H1 (cell line): ENCODE results near the gene GREB1L. TPM values are rescaled to one million over a fixed set of nuclear protein-coding genes. Genes with fewer than 3 reads are reported as not detected.

Experiments used
- CTCF ChIA-PET: fragments of 300-600 bp; sonication (Branson Sonifier 250); formaldehyde crosslinking; loops from one replicate; lab custom pipeline; 2021; ENCODE audit not compliant: partially characterized antibody; lab: Charles Lee
- POLR2A ChIA-PET: fragments of 300-600 bp; sonication (Branson Sonifier 250); formaldehyde crosslinking; loops from one replicate; lab custom pipeline; 2021; ENCODE audit warnings: inconsistent platforms; ENCODE audit not compliant: partially characterized antibody; lab: Charles Lee
- DNase-seq, 2 experiments: peaks; one replicate each; pipeline versions ENCODE4 v3.0.0 to v3.0.0-alpha.2; 2010 to 2022; ENCODE audit warnings: low spot score in 2 of 2, low read depth in 1 of 2, mixed read lengths in 1 of 2
- FAIRE-seq: peaks from 2 replicates; lab custom pipeline; 2011; peaks lifted over from hg19 to GRCh38; lab: Jason Lieb, UNC
- H2AFZ ChIP-seq: 2 replicates; pipeline ENCODE4 v1.8.1; 2012; ENCODE audit warnings: low read length, inconsistent platforms
- H2AK5ac ChIP-seq: 2 replicates; pipeline ENCODE4 v1.6.1; 2013; ENCODE audit warnings: low read depth, low read length
- H2BK120ac ChIP-seq: replicated peaks from 2 replicates; pipeline ENCODE3; 2013; ENCODE audit warnings: low read depth, low read length, inconsistent platforms
- H2BK12ac ChIP-seq: 2 replicates; pipeline ENCODE4 v1.6.1; 2013; ENCODE audit warnings: low read depth, low read length
- H2BK15ac ChIP-seq: 2 replicates; pipeline ENCODE4 v1.6.1; 2013; ENCODE audit warnings: low read length
- H2BK20ac ChIP-seq: 2 replicates; pipeline ENCODE4 v1.6.1; 2013; ENCODE audit warnings: low read length
- H2BK5ac ChIP-seq: 2 replicates; pipeline ENCODE4 v1.6.1; 2013; ENCODE audit warnings: low read depth, low read length
- H3K14ac ChIP-seq: 2 replicates; pipeline ENCODE4 v1.6.1; 2013; ENCODE audit warnings: inconsistent platforms; ENCODE audit not compliant: insufficient read length
- H3K18ac ChIP-seq: 2 replicates; pipeline ENCODE4 v1.6.1; 2013; ENCODE audit warnings: low read length; ENCODE audit errors: extremely low read depth
- H3K23ac ChIP-seq: 2 replicates; pipeline ENCODE4 v1.6.1; 2013; ENCODE audit warnings: inconsistent platforms; ENCODE audit not compliant: insufficient read length
- H3K23me2 ChIP-seq: 2 replicates; pipeline ENCODE4 v1.6.1; 2013; ENCODE audit warnings: low read depth, low read length
- H3K27ac ChIP-seq: 2 replicates; pipeline ENCODE4 v1.6.1; 2011; ENCODE audit warnings: low read depth, low read length, inconsistent platforms
- H3K27me3 ChIP-seq, 4 experiments: replicated peaks in 1 of 4; 1 replicate in 1 of 4; 2 replicates in 3 of 4; pipeline versions ENCODE4 v1.6.1 to v1.8.1; 2011 to 2013; ENCODE audit warnings: low read length in 3 of 4, mild to moderate bottlenecking in 3 of 4, inconsistent platforms in 2 of 4, mixed read lengths in 2 of 4, moderate library complexity in 1 of 4; ENCODE audit not compliant: control insufficient read depth in 3 of 4, insufficient read depth in 3 of 4; ENCODE audit errors: extremely low read depth in 1 of 4
- H3K36me3 ChIP-seq, 4 experiments: 2 replicates each; pipeline versions ENCODE4 v1.6.1 to v1.8.1; 2011 to 2013; ENCODE audit warnings: mild to moderate bottlenecking in 4 of 4, low read length in 3 of 4, moderate library complexity in 2 of 4, control low read depth in 1 of 4, inconsistent platforms in 1 of 4; ENCODE audit not compliant: insufficient read depth in 4 of 4, control insufficient read depth in 2 of 4
- H3K4ac ChIP-seq: replicated peaks from 2 replicates; pipeline ENCODE3; 2013; ENCODE audit warnings: low read length, low read depth, mixed read lengths, inconsistent platforms; ENCODE audit not compliant: insufficient read length
- H3K4me1 ChIP-seq, 4 experiments: replicated peaks in 1 of 4; 1 replicate in 1 of 4; 2 replicates in 3 of 4; pipeline versions ENCODE4 v1.6.1 to v1.8.1; 2011 to 2013; ENCODE audit warnings: low read length in 3 of 4, inconsistent platforms in 2 of 4, mixed read lengths in 1 of 4; ENCODE audit not compliant: insufficient read depth in 4 of 4, control insufficient read depth in 3 of 4
- H3K4me2 ChIP-seq, 2 experiments: 2 replicates each; pipeline versions ENCODE4 v1.6.1 to v1.8.1; 2011 to 2013; ENCODE audit warnings: low read depth in 2 of 2, low read length in 2 of 2, control low read depth in 1 of 2, inconsistent platforms in 1 of 2, mild to moderate bottlenecking in 1 of 2; ENCODE audit not compliant: insufficient read depth in 1 of 2
- H3K4me3 ChIP-seq, 4 experiments: fragments of 200-600, 300-600 bp in 1 of 4; sonication (generic), shearing (Covaris generic), sonication (Bioruptor Twin) in 1 of 4; 2 replicates each; pipeline versions ENCODE4 v1.5.1 to v1.8.1; 2011 to 2016; ENCODE audit warnings: low read length in 4 of 4, low read depth in 3 of 4, control low read depth in 2 of 4, inconsistent platforms in 2 of 4, mild to moderate bottlenecking in 2 of 4, mixed read lengths in 1 of 4, moderate library complexity in 1 of 4; ENCODE audit not compliant: insufficient read depth in 2 of 4; ENCODE audit errors: extremely low read depth in 1 of 4
- H3K56ac ChIP-seq: replicated peaks from 2 replicates; pipeline ENCODE3; 2013; ENCODE audit warnings: low read depth, mild to moderate bottlenecking, mixed read lengths, low read length, inconsistent platforms; ENCODE audit not compliant: insufficient read length
- H3K79me1 ChIP-seq: 2 replicates; pipeline ENCODE4 v1.6.1; 2013; ENCODE audit warnings: low read depth, low read length, control low read depth
- H3K79me2 ChIP-seq, 2 experiments: 2 replicates each; pipeline versions ENCODE4 v1.6.1 to v1.8.1; 2012 to 2013; ENCODE audit warnings: low read length in 2 of 2, mild to moderate bottlenecking in 2 of 2, inconsistent platforms in 1 of 2; ENCODE audit not compliant: insufficient read depth in 2 of 2, control insufficient read depth in 1 of 2
- H3K9ac ChIP-seq, 4 experiments: replicated peaks in 1 of 4; 1 replicate in 1 of 4; 2 replicates in 3 of 4; pipeline versions ENCODE4 v1.6.1 to v1.8.1; 2011 to 2013; ENCODE audit warnings: low read depth in 3 of 4, low read length in 3 of 4, control low read depth in 2 of 4, mild to moderate bottlenecking in 2 of 4, moderate library complexity in 2 of 4, inconsistent platforms in 1 of 4; ENCODE audit errors: extremely low read depth in 1 of 4
- H3K9me3 ChIP-seq, 2 experiments: 2 replicates each; pipeline versions ENCODE4 v1.6.1 to v1.8.1; 2012 to 2013; ENCODE audit warnings: mild to moderate bottlenecking in 2 of 2, moderate library complexity in 2 of 2, control low read depth in 1 of 2, inconsistent platforms in 1 of 2, low read depth in 1 of 2, low read length in 1 of 2, mixed read lengths in 1 of 2; ENCODE audit not compliant: insufficient read depth in 2 of 2
- H4K20me1 ChIP-seq, 2 experiments: replicated peaks in 1 of 2; 2 replicates each; pipeline versions ENCODE3 to v1.8.1; 2011 to 2013; ENCODE audit warnings: inconsistent platforms in 2 of 2, low read length in 2 of 2, mild to moderate bottlenecking in 1 of 2; ENCODE audit not compliant: insufficient read depth in 2 of 2, control insufficient read depth in 1 of 2
- H4K5ac ChIP-seq: 2 replicates; pipeline ENCODE4 v1.6.1; 2013; ENCODE audit warnings: low read length, low read depth, mixed read lengths, inconsistent platforms; ENCODE audit not compliant: insufficient read length
- H4K8ac ChIP-seq: 2 replicates; pipeline ENCODE4 v1.8.0; 2013; ENCODE audit warnings: mild to moderate bottlenecking, moderate library complexity, low read length, inconsistent platforms; ENCODE audit not compliant: insufficient read depth; ENCODE audit errors: extremely low read depth
- H4K91ac ChIP-seq: replicated peaks from 2 replicates; pipeline ENCODE3; 2013; ENCODE audit warnings: low read length, mixed read lengths, inconsistent platforms; ENCODE audit not compliant: insufficient read length
- ASH2L ChIP-seq: fragments of 200-600, 300-600 bp; sonication (generic); IDR thresholded peaks from one replicate; pipeline ENCODE4 v1.7.1; 2017; ENCODE audit warnings: low read length
- BRCA1 ChIP-seq: IDR thresholded peaks from 2 replicates; pipeline ENCODE4 v1.6.1; 2012; ENCODE audit warnings: low read depth, low read length, improper control_type of control experiment
- CBX8 ChIP-seq: fragments of 300-800, 300-1000 bp; sonication (generic); IDR thresholded peaks from 2 replicates; pipeline ENCODE4 v1.7.1; 2016; ENCODE audit warnings: low read depth, low read length, borderline replicate concordance
- CHD1 ChIP-seq: IDR thresholded peaks from 2 replicates; pipeline ENCODE4 v1.6.1; 2012; ENCODE audit warnings: low read depth, low read length, improper control_type of control experiment
- GABPA ChIP-seq: IDR thresholded peaks from 2 replicates; pipeline ENCODE4 v1.6.1; 2011; ENCODE audit warnings: mild to moderate bottlenecking, low read length, moderate library complexity, borderline replicate concordance; ENCODE audit not compliant: insufficient read depth
- HDAC6 ChIP-seq: IDR thresholded peaks from one replicate; pipeline ENCODE4 v1.7.1; 2012; ENCODE audit warnings: low read depth, mild to moderate bottlenecking, inconsistent platforms, low read length, moderate library complexity
- KDM4A ChIP-seq: IDR thresholded peaks from one replicate; pipeline ENCODE4 v1.7.1; 2012; ENCODE audit warnings: low read depth, mild to moderate bottlenecking, moderate library complexity, low read length, inconsistent platforms; ENCODE audit not compliant: severe bottlenecking
- RBBP5 ChIP-seq: IDR thresholded peaks from 2 replicates; pipeline ENCODE4 v1.7.1; 2012; ENCODE audit warnings: low read depth, mild to moderate bottlenecking, inconsistent platforms, low read length, moderate library complexity, borderline replicate concordance
- RNF2 ChIP-seq: fragments of 200-900, 300-1000 bp; sonication (generic); IDR thresholded peaks from 2 replicates; pipeline ENCODE4 v1.7.1; 2016; ENCODE audit warnings: borderline replicate concordance, low read depth, mild to moderate bottlenecking, antibody characterized with exemption, low read length; ENCODE audit not compliant: poor library complexity, severe bottlenecking; ENCODE audit errors: missing control alignments
- SAP30 ChIP-seq: fragments of 300-600 bp; sonication (generic); IDR thresholded peaks from 2 replicates; pipeline ENCODE4 v1.7.1; 2012; ENCODE audit warnings: low read length, moderate library complexity, mild to moderate bottlenecking, inconsistent platforms; ENCODE audit not compliant: insufficient read depth, insufficient replicate concordance
- SP2 ChIP-seq: IDR thresholded peaks from 2 replicates; pipeline ENCODE4 v1.6.1; 2012; ENCODE audit warnings: mild to moderate bottlenecking, low read length, inconsistent platforms
- TBP ChIP-seq: IDR thresholded peaks from 2 replicates; pipeline ENCODE4 v1.6.1; 2011; ENCODE audit warnings: low read depth, low read length, improper control_type of control experiment
- TEAD4 ChIP-seq: IDR thresholded peaks from 2 replicates; pipeline ENCODE4 v1.6.1; 2012; ENCODE audit warnings: low read depth, low read length, inconsistent platforms, mixed read lengths
- polyA plus RNA-seq, 7 experiments: library from polyadenylated mRNA; depleted of rRNA in 3 of 7; stranded (reverse) in 5 of 7; unstranded in 2 of 7; fragments of >200 nt in 5 of 7; fragments of 200-250 nt in 2 of 7; gene quantifications; 1 replicate in 5 of 7; 2 replicates in 1 of 7; 4 replicates in 1 of 7; pipeline versions ENCODE4 v1.2.1 to v1.2.3, GENCODE V29; 2011 to 2013; ENCODE audit warnings: missing spikeins in 2 of 7, mixed read lengths in 2 of 7
- total RNA-seq: library from RNA; stranded (reverse); fragmentation: NEBNext Ultra II Directional; extraction: Animal tissue kit (Norgen Biotek cat#: 25700); gene quantifications from 2 replicates; pipeline ENCODE4 v1.2.1, GENCODE V29; 2021

The GREB1L gene
- total and polyA plus RNA-seq, 2 of the 8 experiments (the other 6 are each of a cell fraction or from before 2014, with no cell fraction given), result 0.34 to 1.6 TPM

GRCh38 chr18:21559195-21559594 lies 317.2 kb downstream of the GREB1L start:
- CTCF ChIA-PET, result interaction anchor here (0.6 kb wide), 1 partner anchor 294 kb away, joined by 3 read pairs; no protein-coding TSS in a partner anchor
- H3K36me3 ChIP-seq, result peaks cover 0 to 49% (median 14%) of the 10 kb centered on the region in 4 experiments; a peak in 6 of 8 replicates

More at GRCh38 chr18:21559195-21559594, 317.2 kb downstream of the GREB1L start:
- no peaks in the 10 kb centered on the region for H3K79me1 ChIP-seq
- H3K14ac ChIP-seq, result no peak overlapping the region
- no peak overlapping the region for H3K4me2 ChIP-seq
- H3K79me2 ChIP-seq, result no peaks in the 10 kb centered on the region
- TF ChIP-seq GABPA (no peak), SP2 (no peak), TEAD4 (no peak), ASH2L (no peak), CBX8 (no peak), HDAC6 (no peak), SAP30 (no peak), RNF2 (no peak), RBBP5 (no peak), CHD1 (no peak), BRCA1 (no peak), TBP (no peak), KDM4A (no peak)
- no peak overlapping the region for H2BK20ac ChIP-seq
- no peak overlapping the region for H4K91ac ChIP-seq
- H3K23me2 ChIP-seq, result no peaks in the 10 kb centered on the region; the same call in 1 of the 2 replicates
- H2BK120ac ChIP-seq, result no peak overlapping the region
- no peak overlapping the region for H3K18ac ChIP-seq
- FAIRE-seq, result no peak
- H3K56ac ChIP-seq, result no peak overlapping the region
- H3K4ac ChIP-seq, result no peak overlapping the region
- no peaks in the 10 kb centered on the region for H4K20me1 ChIP-seq
- no peak overlapping the region for H2BK5ac ChIP-seq
- no peak overlapping the region for H4K5ac ChIP-seq
- no peaks in the 10 kb centered on the region for H3K9me3 ChIP-seq
- no peak overlapping the region for H4K8ac ChIP-seq
- H2AK5ac ChIP-seq, result no peak overlapping the region
- POLR2A ChIA-PET, result interaction anchor here (1.4 kb wide), 1 partner anchor 11 kb away, joined by 4 read pairs; no protein-coding TSS in a partner anchor
- H3K4me3 ChIP-seq, result no peak overlapping the region
- no peak overlapping the region for H3K9ac ChIP-seq
- no peak overlapping the region for H2BK12ac ChIP-seq
- no peaks in the 10 kb centered on the region for H3K27me3 ChIP-seq
- H3K23ac ChIP-seq, result no peak overlapping the region
- no peak overlapping the region for H3K27ac ChIP-seq
- no peak for DNase-seq
- H3K4me1 ChIP-seq, result no peaks in the 10 kb centered on the region
- no peak overlapping the region for H2BK15ac ChIP-seq
- no peak overlapping the region for H2AFZ ChIP-seq
